ENCODE data around the gene DNM3. TPM values are rescaled to one million over a fixed set of nuclear protein-coding genes. Genes with fewer than 3 reads are reported as not detected.

The DNM3 gene
- polyA plus RNA-seq, 1 donor (not counting 4 experiments of a cell fraction or from before 2014, with no cell fraction given): 2.0 TPM

- Histone ChIP-seq H3K9me1 (ENCODE audit: control insufficient read depth, extremely low read depth, insufficient read depth, low read length) (no peaks in the 10 kb centered on the region), H2AFZ (ENCODE audit: control insufficient read depth, low read length) (no peak overlapping the region), H3K36me3 (ENCODE audit: control insufficient read depth in 2 of 2, extremely low read depth in 1 of 2, insufficient read depth in 2 of 2, low read length in 2 of 2) (no peaks in the 10 kb centered on the region), H3K9me3 (ENCODE audit: control insufficient read depth, low read depth, low read length) (no peaks in the 10 kb centered on the region), H3K4me1 (ENCODE audit: control insufficient read depth, extremely low read depth, insufficient read depth, low read length) (no peaks in the 10 kb centered on the region), H3K79me2 (ENCODE audit: control insufficient read depth, insufficient read depth, low read length) (no peaks in the 10 kb centered on the region), H3K9ac (ENCODE audit: control insufficient read depth, extremely low read depth, insufficient read depth, low read length) (no peak overlapping the region), H3K4me2 (ENCODE audit: control insufficient read depth, extremely low read depth, insufficient read depth, low read depth, low read length) (no peak overlapping the region), H4K20me1 (ENCODE audit: control insufficient read depth, extremely low read depth, insufficient read depth, low read length) (no peaks in the 10 kb centered on the region), H3K4me3 (ENCODE audit: control insufficient read depth in 2 of 3, extremely low read depth in 1 of 3, insufficient read depth in 2 of 3, low read depth in 1 of 3, low read length in 3 of 3) (no peak overlapping the region), H3K27ac (ENCODE audit: control insufficient read depth, insufficient read depth, low read length) (no peak overlapping the region), H3K27me3 (ENCODE audit: control insufficient read depth, extremely low read depth, insufficient read depth, low read length) (no peaks in the 10 kb centered on the region)
- dilution Hi-C loops (cut with MboI; ENCODE audit: extremely low pct_ligation_motif_present, low sequenced_read_pairs): no loop called here
- TF ChIP-seq EZH2 (IDR thresholded peaks at IDR 0.05; ENCODE audit: low read length): no peak
- no peak for TF ChIP-seq CTCF (optimal IDR thresholded peaks at IDR 0.05 in 1 of 3, IDR thresholded peaks at IDR 0.05 in 1 of 3, conservative IDR thresholded peaks at IDR 0.05 in 1 of 3; ENCODE audit: extremely low read depth in 1 of 3, insufficient read depth in 2 of 3, low read length in 3 of 3)
- FAIRE-seq (no peak), DNase-seq (ENCODE audit: low read depth, low spot score) (no peak)
Measured at GRCh38 chr1:172276120-172276818, 435.0 kb downstream of the DNM3 start.

- dilution Hi-C loops (cut with MboI; ENCODE audit: extremely low pct_ligation_motif_present, low sequenced_read_pairs): no loop called here
- no peak overlapping the region for H3K4me2 ChIP-seq (ENCODE audit: control insufficient read depth, extremely low read depth, insufficient read depth, low read depth, low read length)
Measured at GRCh38 chr1:172277275-172277674, 436.0 kb downstream of the DNM3 start.

More at GRCh38 chr1:172277275-172277674, 436.0 kb downstream of the DNM3 start:
- FAIRE-seq (no peak), DNase-seq (ENCODE audit: low read depth, low spot score) (no peak)
- Histone ChIP-seq H3K27me3 (ENCODE audit: control insufficient read depth, extremely low read depth, insufficient read depth, low read length) (no peaks in the 10 kb centered on the region), H3K9ac (ENCODE audit: control insufficient read depth, extremely low read depth, insufficient read depth, low read length) (no peak overlapping the region), H3K9me3 (ENCODE audit: control insufficient read depth, low read depth, low read length) (no peaks in the 10 kb centered on the region), H2AFZ (ENCODE audit: control insufficient read depth, low read length) (no peak overlapping the region), H3K9me1 (ENCODE audit: control insufficient read depth, extremely low read depth, insufficient read depth, low read length) (no peaks in the 10 kb centered on the region), H3K36me3 (ENCODE audit: control insufficient read depth in 2 of 2, extremely low read depth in 1 of 2, insufficient read depth in 2 of 2, low read length in 2 of 2) (no peaks in the 10 kb centered on the region), H4K20me1 (ENCODE audit: control insufficient read depth, extremely low read depth, insufficient read depth, low read length) (no peaks in the 10 kb centered on the region), H3K79me2 (ENCODE audit: control insufficient read depth, insufficient read depth, low read length) (no peaks in the 10 kb centered on the region), H3K4me1 (ENCODE audit: control insufficient read depth, extremely low read depth, insufficient read depth, low read length) (no peaks in the 10 kb centered on the region), H3K27ac (ENCODE audit: control insufficient read depth, insufficient read depth, low read length) (no peak overlapping the region), H3K4me3 (ENCODE audit: control insufficient read depth in 2 of 3, extremely low read depth in 1 of 3, insufficient read depth in 2 of 3, low read depth in 1 of 3, low read length in 3 of 3) (no peak overlapping the region)
- TF ChIP-seq CTCF (optimal IDR thresholded peaks at IDR 0.05 in 1 of 3, IDR thresholded peaks at IDR 0.05 in 1 of 3, conservative IDR thresholded peaks at IDR 0.05 in 1 of 3; ENCODE audit: extremely low read depth in 1 of 3, insufficient read depth in 2 of 3, low read length in 3 of 3): no peak
- no peak for TF ChIP-seq EZH2 (IDR thresholded peaks at IDR 0.05; ENCODE audit: low read length)
